Activated T-cell treated with anti-CD3 and anti-CD28 coated beads, Interleukin-2, amount 50 U/mL, for 1 hour (primary cell): ENCODE data around the gene LRMDA.
"Not testable (repeated sequence)": the region's sequence is repeated elsewhere in the genome, so short reads cannot be mapped to it uniquely, and the experiment has no call there.

Source experiments
- DNase-seq: peaks from one replicate; pipeline ENCODE4 v3.0.0-alpha.2; 2020

The LRMDA gene

DNA sequence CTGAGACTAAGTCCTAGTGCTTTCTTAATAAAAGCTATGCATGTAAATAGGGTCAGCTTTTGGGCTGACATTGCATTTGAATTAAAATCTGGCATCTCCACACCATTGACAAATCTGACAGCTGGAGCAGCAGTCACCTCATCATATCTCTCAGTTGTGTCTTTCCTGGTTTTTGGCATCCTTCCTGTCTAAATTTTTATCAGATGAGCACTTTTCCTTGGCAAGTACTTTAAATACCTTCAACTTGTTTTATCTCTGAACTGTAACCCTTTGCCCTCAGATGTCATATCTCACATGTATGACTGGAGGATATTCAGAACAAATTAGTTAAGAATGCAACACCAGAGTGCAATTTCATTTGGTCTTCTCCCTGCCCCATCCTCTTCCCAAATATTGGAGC lies 1066.2 kb downstream of the LRMDA start:
- DNase-seq, result no peak

DNA sequence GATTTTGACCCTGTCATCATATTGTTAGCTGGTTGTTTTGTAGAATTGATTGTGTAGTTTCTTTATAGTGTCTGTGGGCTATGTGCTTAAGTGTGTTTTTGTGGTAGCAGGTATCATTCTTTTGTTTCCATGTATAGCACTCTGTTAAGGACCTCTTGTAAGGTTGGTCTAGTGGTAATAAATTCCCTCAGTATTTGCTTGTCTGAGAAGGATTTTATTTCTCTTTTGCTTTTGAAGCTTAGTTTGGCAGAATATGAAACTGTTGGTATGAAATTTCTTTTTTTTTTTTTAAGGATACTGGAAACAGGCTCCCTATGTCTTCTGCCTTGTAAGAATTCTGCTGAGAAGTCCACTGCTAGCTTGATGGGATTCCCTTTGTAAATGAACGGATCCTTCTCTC lies 1073.4 kb downstream of the LRMDA start:
- no peak for DNase-seq

DNA sequence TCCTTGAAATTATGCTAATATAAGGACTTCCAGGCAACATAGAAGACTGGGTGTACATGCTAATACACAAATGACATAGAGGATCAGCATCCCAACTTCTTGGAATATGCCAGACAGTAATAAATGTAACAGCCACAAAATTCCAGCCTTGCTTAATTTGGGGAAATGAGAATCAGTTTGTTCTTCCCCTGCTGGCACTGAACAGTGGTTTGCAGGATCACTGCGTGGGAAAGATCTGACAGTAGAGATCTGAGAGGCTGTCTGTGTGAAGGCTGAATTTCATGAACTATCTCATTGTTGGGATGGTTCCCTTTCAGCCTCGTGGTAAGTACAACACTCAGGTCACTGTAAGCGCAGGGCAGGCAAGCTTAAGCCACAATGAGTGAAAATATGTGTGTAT lies 1078.0 kb downstream of the LRMDA start:
- DNase-seq, result no peak

DNA sequence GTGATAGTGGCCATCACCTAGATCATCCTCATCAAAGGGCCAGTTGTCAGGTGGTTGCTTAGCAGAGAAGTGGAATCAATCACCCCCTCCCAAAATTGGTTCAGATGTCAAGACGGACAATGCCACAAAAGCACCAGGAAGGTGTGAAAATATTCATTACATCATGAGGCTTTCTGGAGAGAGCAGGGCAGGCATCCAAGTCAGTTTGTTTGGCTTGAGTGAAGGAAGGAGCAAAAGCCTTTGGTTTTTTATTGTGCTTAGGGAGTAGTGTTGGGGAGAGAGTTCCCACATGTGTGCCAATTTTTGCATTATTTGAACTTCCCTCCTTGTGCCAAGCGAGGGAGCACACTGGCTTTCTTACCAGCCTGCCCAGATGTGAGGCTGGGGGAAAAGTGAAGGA lies 1082.9 kb downstream of the LRMDA start:
- no peak for DNase-seq

DNA sequence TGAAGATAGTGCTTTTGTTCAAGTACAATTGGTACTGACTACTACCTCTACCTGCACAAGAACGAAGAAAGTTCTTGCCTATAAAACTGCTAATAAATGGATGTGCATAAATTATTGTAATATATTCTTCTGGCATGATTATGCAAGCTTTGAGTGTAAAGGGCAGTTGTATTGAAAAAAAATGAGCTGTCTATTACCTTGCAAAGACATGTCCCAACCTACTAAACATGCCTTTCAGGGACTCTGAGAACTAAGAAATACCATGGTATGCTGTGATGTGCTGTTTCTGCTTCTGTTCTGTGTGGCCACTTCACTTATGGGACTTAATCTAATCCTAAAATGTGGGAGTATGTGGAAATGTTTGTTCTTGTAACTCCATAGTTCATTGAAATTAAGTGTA lies 1083.4 kb downstream of the LRMDA start:
- DNase-seq, result no peak

DNA sequence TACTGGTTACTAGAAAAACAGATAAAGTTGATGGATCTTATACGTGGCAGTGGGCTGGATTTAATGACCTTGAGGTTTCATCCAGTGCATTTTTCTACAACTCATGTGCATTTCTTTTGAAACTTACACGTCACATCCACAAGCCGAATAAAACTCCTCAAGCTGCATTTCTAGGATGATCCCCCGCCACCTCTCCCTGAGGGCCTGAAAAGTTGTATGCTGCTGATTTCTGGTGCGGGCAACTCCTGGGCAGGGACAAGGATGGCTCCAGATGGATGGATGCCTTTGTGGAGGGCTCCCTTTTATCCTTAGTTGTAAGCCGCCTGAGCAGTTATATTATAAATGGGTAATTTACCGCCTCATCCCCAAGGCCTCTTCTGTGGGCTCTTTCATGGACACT lies 1091.1 kb downstream of the LRMDA start:
- no peak for DNase-seq

DNA sequence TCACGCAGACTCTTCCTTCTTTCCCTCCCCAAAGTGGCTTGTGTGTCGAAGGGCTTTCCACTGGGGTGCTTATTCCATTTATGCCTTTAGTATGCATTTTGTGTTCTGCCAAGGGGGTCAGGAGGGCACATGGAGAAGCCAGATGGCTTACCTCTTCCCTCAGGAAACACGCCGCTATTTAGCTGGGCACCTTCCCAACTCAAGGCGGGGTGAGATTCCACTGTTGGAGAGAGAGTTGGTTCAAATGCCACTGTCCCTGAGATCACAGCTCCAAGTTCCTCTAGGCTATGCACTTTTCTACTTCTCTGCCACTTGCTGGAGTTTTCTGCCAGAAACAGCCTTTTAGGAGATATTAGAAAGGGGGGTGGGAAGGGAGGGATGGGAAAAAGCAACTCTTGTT lies 1091.8 kb downstream of the LRMDA start:
- DNase-seq, result no peak

DNA sequence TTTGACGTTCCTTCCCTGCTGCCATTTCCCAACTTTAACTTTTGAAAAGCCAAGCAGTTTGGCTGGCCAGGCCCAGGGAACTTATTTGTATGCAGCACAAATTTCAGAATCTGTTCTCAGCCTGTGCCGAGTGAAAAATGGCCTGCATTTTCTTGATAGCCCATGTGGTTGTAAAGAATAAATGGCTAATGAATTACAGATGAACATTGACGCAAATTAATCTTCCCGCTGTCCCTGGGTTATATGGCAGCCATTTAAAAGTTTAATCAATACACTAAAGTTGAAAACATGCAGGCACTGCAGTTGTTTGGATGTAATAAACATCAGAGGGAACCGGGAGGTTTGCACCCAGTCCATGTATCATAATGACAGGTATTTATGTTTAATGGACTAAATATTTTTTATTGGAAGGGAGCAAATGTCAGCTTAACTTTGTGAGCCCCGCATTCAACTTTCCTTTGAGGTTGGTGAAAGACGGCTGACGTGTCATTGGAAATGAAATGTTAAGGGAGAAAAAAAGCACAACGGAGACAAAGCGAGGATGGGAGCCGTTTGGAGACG lies 1092.4 kb downstream of the LRMDA start:
- no peak for DNase-seq

DNA sequence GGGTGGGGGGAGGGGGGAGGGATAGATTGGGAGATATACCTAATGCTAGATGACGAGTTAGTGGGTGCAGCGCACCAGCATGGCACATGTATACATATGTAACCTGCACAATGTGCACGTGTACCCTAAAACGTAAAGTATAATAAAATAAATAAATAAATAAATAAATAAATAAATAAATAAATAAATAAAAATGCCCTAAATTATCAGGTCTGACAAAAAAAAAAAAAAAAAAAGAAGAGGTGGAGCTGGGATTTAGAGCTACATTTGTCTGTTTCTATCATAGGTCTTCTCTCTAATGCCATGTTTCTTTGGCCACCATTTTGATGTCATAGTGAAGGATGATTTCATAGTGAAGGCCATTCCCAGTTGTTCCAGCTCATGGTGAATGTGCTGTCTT lies 1095.4 kb downstream of the LRMDA start:
- DNase-seq, result not testable (repeated sequence)

DNA sequence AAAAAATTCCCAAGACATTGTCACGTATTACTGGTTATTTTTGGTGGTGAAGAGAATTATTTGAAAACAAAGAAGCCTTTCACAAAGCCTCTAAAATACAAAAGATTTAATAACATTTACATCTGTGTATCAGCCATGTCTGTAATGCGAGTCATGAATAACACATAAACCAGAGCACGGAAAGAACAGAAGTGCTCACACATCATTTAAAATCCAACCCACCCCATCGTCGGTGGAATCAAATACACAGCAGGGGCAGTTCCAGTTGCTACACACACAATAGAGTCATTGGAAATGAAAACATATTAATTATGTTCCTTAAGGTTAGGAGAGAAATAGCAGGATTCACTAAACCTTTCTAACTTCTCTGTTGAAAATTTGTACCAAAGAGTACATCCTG lies 1108.9 kb downstream of the LRMDA start:
- DNase-seq, result no peak

DNA sequence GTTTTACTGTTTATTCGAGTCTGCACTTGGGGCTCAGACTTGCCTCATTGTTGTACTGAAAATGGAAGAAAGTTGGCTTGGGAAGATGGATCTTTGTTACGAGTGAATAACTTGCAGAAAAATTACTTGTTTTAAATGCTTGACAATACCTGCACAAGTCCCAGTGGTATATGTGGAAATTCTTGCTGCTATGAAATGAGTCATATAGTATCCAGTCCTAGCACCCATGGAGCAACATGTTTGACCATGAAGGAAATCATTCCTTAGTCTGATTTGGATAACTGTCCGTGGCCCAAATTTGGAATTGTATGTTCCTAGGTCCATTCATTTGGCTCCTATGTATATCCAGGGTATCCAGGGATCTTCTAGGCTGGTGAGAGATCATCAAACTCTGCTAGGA lies 1109.4 kb downstream of the LRMDA start:
- DNase-seq, result no peak

DNA sequence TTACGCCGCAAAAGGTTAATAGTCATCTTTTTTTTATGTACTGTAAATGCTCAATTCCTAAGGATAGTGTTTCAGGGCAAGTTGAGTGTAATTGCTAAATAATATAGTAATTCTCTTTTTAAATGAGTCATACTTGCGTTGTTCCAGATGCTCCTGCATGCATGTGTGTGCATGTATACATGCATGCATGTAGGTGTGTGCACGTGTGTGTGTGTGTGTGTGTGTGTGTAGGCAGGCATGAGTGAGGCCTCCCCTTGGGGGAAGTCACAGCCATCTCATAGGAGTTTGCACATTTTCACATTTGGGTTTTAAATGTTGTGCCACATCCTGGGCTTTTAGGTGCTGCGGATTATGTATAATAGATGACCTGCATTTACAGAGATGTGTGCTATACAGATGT lies 1110.4 kb downstream of the LRMDA start:
- DNase-seq, result no peak

DNA sequence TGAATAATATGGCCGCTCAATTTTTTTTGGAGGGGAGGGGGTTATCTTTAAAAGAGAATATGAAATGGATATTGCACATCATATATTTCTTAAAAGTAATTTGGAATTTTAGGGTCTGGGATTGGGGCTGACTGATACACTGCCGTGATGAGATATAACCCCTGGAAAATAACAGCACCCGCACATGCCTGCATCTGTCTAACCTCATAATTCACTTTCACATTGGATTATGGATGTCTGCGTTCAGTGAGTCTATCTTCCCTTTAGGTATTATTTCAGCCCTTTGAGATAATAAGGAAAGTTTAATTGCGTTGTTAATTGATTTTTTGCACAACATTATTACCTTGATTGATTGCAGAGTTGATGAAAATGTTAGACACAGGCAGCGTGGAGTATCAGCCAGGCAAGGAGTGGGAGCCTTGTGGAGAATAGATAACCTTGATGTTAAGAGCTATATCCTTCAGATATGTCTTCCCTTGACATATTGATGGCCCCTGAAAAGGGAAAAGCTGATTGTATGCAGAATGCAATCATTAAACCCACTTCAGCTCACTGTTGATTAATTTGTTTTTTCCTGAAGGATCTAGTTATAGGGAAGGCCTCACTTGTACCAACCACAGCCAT lies 1111.0 kb downstream of the LRMDA start:
- DNase-seq, result no peak

DNA sequence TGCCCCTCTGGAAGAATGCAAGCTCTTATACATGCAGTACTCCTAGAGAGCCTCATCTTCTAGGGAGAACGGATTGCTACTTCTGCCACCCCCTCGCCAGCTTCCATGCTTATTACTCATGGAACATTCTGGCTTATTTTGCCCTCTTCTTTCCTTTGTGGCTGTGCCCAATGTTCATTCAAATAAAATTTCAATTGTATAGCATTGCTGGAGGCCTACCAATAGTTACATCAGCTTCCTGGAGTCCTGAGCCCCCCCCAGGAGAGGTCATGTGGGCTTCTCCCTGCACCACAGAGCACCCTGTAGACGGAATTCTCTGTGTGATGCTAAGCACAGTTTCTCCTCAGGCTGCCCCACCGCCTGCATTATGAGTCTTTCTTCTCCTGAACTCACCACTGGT lies 1112.2 kb downstream of the LRMDA start:
- DNase-seq, result no peak

DNA sequence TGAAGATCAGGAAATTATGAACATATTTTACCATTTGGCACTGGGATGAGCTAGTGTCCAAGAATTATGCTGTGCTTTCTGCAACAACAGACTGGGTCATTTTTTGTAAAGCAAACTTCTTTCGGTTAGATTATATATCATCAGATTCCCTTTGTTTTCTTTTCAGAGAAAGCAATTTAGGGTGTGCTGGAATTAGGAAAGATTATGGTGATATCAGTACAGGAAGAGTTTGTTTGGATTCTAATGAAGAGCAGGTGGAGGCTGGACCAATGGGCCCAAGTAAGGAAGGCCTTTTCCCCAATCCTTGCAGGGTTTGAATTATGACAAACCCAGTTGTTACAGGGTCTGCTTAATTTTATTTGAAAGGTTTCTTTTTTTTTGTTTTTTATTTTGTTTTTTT lies 1113.4 kb downstream of the LRMDA start:
- no peak for DNase-seq

DNA sequence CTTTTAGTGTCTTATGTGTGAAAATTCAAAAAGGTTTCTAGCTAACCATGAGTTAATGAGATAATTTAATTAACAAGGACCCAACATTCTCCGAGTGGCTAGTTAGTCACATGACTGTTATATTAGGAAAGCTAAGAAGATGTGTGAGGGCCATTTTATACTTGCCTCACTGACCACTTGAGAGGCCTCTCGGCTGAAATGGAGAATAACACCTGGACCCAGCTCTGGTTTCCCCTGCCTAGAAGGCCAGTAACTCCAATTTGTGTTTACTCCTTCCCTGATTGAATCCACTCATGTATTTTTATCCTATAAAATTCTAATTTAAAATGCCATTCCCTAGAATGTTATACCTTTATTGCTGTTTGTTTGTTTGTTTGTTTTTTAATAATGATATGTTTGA lies 1115.0 kb downstream of the LRMDA start:
- DNase-seq, result no peak

DNA sequence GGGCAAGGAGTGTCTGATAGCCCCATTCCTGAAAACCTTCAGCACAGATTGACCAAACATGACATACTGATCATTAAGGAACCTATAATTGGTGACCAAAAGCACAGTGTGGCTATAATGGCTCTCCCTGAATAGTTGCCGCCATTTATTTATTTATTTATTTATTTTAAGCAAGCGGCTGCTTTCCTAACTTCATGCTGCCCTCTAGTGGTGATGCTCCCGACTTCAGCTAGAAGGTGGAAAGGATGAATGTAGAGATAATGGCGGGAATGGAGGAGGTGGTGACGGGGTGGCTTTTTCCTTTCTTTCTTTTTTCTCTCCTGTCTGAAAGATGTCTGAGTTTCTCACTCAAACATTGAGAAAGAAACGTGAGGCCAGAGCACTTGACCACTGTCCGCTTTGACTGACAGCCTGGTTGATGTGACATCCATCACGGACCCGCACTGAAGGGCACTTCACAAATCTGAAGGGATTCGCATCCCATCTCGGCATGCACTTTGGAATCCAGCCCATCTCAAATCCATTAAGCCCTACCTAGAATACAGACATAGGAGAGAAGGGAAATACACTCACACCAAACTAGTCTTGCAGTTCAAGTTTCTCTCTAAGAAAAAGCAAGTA lies 1116.0 kb downstream of the LRMDA start:
- DNase-seq, result peak; percentile 18

DNA sequence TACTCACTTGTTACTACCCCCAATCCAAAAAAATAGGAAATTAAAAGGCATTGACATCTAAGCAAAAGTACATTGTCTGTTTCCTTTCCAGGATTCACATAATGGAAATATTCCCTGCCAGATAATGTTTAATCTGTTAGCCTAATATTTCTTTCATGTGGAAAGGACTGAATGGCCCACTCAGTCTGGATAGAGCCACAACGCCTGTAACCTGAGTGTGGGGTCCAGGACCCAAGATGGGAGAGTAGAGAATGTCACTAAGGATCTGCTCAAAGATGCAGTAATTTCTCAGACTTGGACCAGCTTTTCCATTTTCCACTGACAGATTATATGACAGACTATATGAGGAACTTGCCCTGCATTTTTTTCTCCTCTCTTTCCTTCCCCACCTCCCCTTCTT lies 1117.3 kb downstream of the LRMDA start:
- no peak for DNase-seq

DNA sequence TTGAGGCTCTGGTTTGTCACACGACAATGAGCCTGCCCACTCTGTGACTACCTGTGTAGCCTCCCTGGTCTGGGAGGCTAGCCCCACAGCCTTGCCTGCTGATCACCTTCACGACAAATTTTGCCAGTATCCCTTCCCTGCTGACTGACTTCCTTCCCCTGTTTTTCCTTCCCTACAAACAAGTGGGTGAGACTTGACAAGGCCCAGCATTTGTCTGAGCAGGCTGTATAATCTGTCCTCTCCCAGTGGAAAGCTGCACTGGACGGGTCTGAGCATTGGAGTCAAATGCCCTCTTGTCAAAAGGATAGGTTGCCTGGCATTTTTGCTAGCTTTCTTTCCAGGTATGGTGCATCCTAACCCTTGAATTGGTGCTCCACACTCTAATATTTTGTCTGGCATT lies 1117.7 kb downstream of the LRMDA start:
- DNase-seq, result no peak

DNA sequence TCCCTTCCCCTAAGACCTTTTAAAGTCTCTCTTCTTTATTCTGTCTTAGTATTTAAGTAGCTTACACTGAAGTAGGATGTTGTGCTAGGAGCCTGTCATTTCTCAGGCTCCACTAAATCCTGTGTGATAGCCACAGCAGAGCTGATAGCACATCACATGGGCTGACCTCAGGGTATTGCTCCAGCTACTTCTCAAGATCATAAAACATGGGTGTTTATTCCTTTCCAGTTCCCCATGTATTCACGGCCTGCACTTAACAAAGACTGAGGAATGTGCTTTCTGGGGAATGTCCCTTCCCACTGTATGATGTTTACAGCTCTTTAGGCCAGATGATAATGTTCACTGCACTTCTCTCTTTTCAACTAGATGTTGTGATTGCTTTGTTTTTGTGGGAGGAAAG lies 1119.4 kb downstream of the LRMDA start:
- DNase-seq, result no peak

DNA sequence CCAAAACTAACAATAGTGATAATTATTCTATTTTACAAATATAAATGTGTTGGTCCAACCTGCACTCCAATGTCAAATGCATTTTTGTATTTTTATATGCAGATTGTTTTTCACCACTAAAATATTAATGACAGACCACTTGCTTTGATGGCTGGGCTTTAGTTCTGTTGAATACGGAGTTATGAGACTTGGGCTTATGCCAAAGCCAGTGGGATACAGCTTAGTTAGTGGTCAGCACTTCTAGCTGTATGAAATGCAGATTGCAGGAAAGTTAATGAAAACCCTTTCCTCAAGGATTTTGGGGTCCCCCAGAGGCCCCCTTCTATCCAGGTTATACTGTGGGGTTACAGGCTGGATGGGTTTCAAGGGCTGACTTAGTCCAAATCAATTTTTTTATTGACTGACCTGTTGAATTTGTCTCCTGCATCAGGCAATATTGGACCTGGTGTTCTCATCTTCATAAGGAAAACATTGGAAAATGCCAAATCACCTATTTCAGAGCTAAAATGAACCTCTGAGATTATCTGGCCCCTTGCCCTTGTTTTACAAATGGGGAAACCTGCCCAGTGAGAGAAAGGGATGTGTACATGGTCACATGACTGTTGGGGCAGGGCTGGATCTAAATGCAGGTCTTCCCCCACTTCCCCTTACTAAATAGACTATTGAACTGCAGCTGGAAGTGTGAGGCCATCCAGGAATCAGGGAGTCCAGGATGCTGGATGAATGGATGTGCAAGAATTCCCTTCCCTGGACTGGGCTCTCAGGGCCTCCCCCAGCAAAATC lies 1120.9 kb downstream of the LRMDA start:
- DNase-seq, result no peak

DNA sequence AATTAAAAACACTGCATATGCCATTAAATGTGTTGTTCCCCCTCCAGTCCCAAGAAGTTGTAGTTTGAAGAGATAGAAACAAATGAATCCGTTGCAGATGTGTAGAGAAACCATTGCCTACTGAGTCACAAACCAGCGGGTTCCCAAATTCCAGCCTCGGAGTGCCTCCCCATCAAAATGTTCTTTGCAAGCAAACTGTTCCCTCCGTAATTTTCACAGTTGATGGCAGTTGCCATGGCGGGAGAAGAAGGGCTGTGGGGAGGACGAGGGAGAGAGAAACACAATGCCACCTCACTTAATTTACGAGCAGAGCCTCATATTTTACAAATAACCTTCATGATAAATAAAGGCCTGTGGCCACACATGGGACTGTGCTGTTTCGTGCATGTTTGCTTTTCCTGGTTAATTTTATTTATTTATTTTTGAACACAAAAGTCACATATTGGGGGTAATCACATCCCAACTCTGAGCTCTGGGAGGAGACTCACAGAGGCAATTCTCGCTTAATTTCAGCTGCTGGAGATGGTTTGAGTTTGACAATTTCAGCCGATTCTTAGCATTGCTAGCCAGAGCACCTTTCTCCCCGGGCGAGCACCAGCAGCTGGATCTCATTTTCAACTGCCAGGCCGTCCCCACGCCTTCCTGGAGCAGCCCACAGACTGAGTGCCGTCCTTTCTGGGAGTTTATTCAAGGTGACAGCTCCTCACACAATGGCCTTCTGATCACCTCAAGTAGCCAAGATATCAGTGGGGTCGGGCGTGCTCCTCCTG lies 1122.0 kb downstream of the LRMDA start:
- DNase-seq, result no peak

DNA sequence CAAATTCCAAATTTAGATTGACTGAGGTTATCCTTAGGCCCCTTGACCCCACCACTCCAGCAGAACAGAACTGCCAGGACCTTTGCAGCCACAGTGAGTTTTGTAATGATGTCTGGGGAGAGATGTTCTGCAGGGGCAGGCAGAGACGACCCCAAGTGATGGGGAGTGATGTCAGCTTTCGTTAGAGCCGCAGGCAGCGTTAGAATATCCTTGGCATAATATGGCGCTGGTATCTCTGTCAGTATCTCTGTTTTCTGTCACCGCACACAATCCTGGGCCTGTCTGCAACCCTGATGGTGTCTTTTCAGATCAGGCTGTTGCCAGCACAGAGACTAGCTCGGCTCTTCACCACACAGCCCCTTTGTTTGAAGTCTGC lies 1122.6 kb downstream of the LRMDA start:
- no peak for DNase-seq
